HG03108 (cell line): ENCODE results near the gene LEF1.

Source experiments
- ATAC-seq: cut with Tn5 transposase; IDR thresholded peaks from one replicate; pipeline ENCODE4 v1.9.1; 2021; ENCODE audit warnings: moderate library complexity; ENCODE audit not compliant: unreplicated experiment

The LEF1 gene

DNA sequence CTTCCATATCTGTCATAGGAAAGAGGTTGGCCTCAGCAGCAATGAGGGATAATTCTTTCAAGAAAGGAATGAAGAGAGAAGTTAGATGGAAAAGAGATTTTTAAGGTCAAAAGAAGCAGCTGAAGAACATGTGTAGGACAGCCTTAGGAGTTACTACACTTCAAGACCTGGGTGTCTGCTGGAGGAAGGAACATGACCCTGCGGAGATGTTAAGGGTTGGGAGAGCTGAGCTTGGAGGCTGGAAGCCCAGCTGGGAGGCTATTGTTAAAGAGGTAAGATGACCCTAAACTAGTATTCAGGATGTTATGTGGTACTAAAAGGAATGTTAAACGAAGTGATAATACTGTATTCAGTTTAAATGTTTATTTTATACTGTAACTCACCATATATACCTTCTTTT is 164.1 kb downstream of the LEF1 start:
- no peak for ATAC-seq

DNA sequence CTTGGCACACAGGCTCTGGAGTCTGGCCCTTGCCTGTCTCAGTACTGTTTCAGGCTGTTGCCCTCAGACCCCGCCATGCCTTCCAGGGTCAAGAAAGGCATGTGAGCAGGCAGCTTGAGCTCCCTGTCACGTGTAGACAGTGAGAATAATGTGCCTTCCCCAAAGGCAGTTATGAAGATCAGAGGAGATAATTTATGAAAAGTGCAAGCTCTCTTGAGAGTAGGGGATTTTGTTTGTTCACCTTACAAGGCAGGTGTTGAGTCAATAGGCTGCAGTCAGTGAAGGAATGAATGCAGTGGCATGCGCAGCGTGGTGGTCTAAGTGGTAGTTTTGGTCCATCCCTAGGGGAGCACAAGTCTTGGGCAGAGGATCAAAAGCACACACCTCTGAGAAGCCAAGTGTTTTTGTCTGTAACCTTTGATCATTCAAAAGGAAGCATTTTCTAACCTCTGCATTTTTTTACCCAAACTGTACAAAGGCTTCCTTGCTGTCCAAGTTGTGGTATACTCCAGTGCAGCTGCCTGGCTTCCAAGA is 164.7 kb downstream of the LEF1 start:
- no peak for ATAC-seq

DNA sequence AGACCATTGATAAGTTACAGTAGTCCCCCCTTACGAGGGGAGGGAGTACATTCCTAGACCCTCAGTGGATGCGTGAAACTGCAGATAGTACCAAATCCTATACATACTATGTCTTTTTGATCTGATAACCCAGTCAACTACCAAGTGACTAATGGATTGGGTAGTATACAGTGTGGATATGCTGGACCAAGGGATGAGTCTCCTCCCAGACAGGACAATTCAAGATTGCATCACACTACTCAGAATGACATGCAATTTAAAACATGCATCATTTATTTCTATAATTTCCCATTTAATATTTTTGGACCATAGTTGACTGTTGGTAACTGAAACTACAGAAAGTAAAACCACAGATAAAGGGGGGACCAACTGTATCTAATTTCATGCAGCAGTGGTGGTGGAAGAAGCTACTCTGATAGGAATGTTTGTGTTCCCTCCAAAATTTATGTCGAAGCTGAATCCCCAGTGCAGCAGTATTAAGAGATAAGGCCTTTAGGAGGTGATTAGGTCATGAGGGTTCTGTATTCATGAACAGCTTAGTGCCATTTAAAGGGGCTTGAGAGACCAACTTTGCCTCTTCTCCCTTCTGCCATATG is 167.1 kb downstream of the LEF1 start:
- no peak for ATAC-seq

DNA sequence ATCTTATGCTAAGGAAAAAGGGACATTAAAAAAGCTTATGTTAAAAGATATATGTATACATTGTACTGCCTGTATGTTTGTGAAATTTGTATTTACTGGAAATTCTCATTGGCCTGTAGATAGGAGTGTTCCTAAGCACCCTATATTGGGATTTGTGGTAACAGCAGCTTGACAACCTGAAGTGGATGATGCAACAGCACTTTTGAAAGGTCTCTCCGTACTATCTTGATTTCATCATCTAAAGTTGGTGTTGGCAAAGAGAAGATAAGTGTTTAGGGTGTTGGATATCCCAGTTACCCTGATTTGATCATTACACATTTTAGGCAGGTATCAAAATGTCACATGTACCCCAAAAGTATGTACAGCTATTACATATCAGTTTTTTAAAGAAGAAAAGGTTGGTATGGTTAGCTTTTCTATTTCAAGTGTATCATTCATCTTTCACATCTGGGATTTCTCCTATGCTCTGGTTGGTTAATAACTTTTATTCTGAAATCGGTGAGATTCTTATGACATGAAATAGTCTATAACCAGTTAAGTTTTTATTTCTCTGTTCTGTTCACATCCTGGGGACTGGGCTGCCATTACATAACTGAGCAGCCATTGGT is 168.7 kb downstream of the LEF1 start:
- ATAC-seq: no peak

DNA sequence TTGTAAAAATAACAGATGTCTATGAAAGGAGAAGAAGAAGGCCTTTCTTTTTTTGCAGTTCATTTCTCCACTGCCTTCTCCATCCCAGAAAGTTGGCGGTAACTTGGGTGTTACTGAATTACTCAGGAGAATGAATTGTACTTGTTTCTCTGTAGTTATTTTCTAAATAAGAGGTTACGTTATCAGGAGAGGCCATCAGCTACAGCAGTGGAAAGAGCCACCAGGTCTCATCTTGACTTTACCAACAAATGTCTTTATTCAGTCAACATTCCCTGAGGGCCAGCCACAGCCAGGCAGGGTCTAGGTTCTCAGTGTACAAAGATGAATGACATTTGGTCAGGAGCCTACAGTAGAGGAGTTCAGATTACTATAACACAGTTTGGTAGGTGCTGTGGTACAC is 170.9 kb downstream of the LEF1 start:
- ATAC-seq: no peak
